HEK293 (cell line): ENCODE results near the gene TRIM7.

Source experiments
- ELK4 ChIP-seq: IDR thresholded peaks from 2 replicates; pipeline ENCODE4 v1.6.1; 2011; ENCODE audit warnings: mild to moderate bottlenecking, low read depth, low read length, borderline replicate concordance
- ZNF112 ChIP-seq: fragments of 450-650 bp; formaldehyde crosslinking; IDR thresholded peaks from 2 replicates; pipeline ENCODE4 v1.5.0; 2017; ENCODE audit warnings: missing biosample characterization, missing genetic modification characterization
- ZNF416 ChIP-seq: fragments of 450-650 bp; formaldehyde crosslinking; IDR thresholded peaks from 2 replicates; pipeline ENCODE4 v1.5.1; 2016; ENCODE audit warnings: missing biosample characterization, missing genetic modification characterization
- TF ChIP-seq, protein P1 (sequence below): fragments of 450-650 bp; formaldehyde crosslinking; IDR thresholded peaks from 2 replicates; pipeline ENCODE4 v1.5.1; 2016; ENCODE audit warnings: missing biosample characterization, missing genetic modification characterization

- TF ChIP-seq ZNF112 (tag by site-specific recombination) (no peak), ZNF416 (tag by site-specific recombination) (no peak), ELK4 (no peak)
- TF ChIP-seq, protein P1, sequence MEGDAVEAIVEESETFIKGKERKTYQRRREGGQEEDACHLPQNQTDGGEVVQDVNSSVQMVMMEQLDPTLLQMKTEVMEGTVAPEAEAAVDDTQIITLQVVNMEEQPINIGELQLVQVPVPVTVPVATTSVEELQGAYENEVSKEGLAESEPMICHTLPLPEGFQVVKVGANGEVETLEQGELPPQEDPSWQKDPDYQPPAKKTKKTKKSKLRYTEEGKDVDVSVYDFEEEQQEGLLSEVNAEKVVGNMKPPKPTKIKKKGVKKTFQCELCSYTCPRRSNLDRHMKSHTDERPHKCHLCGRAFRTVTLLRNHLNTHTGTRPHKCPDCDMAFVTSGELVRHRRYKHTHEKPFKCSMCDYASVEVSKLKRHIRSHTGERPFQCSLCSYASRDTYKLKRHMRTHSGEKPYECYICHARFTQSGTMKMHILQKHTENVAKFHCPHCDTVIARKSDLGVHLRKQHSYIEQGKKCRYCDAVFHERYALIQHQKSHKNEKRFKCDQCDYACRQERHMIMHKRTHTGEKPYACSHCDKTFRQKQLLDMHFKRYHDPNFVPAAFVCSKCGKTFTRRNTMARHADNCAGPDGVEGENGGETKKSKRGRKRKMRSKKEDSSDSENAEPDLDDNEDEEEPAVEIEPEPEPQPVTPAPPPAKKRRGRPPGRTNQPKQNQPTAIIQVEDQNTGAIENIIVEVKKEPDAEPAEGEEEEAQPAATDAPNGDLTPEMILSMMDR = no peak
These were observed 17.6 kb upstream of the TRIM7 start for GRCh38 chr5:181222630-181223057.
